Activated B cell treated with CpG ODN at 0.5 μM for 24 hours (primary cell): ENCODE data around the gene NLRC5. TPM values are rescaled to one million over a fixed set of nuclear protein-coding genes. Genes with fewer than 3 reads are reported as not detected.

ENCODE experiments used
- ATAC-seq: fragments of 200-7000 bp; cut with Tn5 transposase; one replicate; pipeline ENCODE4 v1.10.0; 2021; ENCODE audit warnings: low read depth, mild to moderate bottlenecking, moderate library complexity
- CTCF ChIA-PET: fragments of 350-600 bp; sonication (Branson Sonifier 250); formaldehyde crosslinking; loops from one replicate; lab custom pipeline; 2021; ENCODE audit warnings: antibody characterized with exemption; lab: Charles Lee
- POLR2A ChIA-PET: fragments of 350-600 bp; sonication (Branson Sonifier 250); formaldehyde crosslinking; loops from one replicate; lab custom pipeline; 2021; ENCODE audit warnings: antibody characterized with exemption; lab: Charles Lee
- DNase-seq: peaks from one replicate; pipeline ENCODE4 v3.0.0; 2022
- H3K27ac Mint-ChIP-seq: one replicate; pipeline ENCODE4 v1.8.0; 2020; ENCODE audit warnings: mixed read lengths
- H3K27me3 Mint-ChIP-seq: one replicate; pipeline ENCODE4 v1.8.0; 2021; ENCODE audit warnings: mixed read lengths
- H3K36me3 Mint-ChIP-seq: one replicate; pipeline ENCODE4 v1.8.0; 2021; ENCODE audit warnings: low read depth, mixed read lengths
- H3K4me1 Mint-ChIP-seq: one replicate; pipeline ENCODE4 v1.8.0; 2021; ENCODE audit warnings: mixed read lengths
- H3K4me3 Mint-ChIP-seq: one replicate; pipeline ENCODE4 v1.8.0; 2020; ENCODE audit warnings: mild to moderate bottlenecking, mixed read lengths
- H3K9me3 Mint-ChIP-seq: one replicate; pipeline ENCODE4 v1.8.0; 2020; ENCODE audit warnings: mixed read lengths
- CTCF ChIP-seq: fragments of 200-600 bp; IDR thresholded peaks from one replicate; pipeline ENCODE4 v1.8.0; 2022; ENCODE audit warnings: antibody characterized with exemption, mild to moderate bottlenecking
- intact Hi-C: fragments of 100-400 bp; cut with micrococcal nuclease; formaldehyde crosslinking; loops from one replicate; pipeline ENCODE4 v1.15.1; 2024
- total RNA-seq: library from RNA; stranded (reverse); gene quantifications from 2 replicates; pipeline ENCODE4 v1.2.3, GENCODE V29; 2022

The NLRC5 gene
- total RNA-seq, 1 donor from 2014 or later, result 372 TPM

GRCh38 chr16:57132470-57132869 is 143.1 kb downstream of the NLRC5 start:
- H3K36me3 Mint-ChIP-seq, result no peaks in the 10 kb centered on the region
- intact Hi-C loops, result no loop called here
- POLR2A ChIA-PET, result no interaction called here
- TF ChIP-seq CTCF, result no peak
- no peak overlapping the region for H3K27ac Mint-ChIP-seq
- no peak for ATAC-seq
- CTCF ChIA-PET, result no interaction called here
- no peaks in the 10 kb centered on the region for H3K27me3 Mint-ChIP-seq
- DNase-seq, result no peak
- H3K4me1 Mint-ChIP-seq, result peaks cover 45% of the 10 kb centered on the region
- no peaks in the 10 kb centered on the region for H3K9me3 Mint-ChIP-seq
- no peak overlapping the region for H3K4me3 Mint-ChIP-seq

- no peaks in the 10 kb centered on the region for H3K9me3 Mint-ChIP-seq
- no peaks in the 10 kb centered on the region for H3K36me3 Mint-ChIP-seq
- ChIA-PET CTCF (no interaction called here), POLR2A (no interaction called here)
- no peak overlapping the region for H3K4me3 Mint-ChIP-seq
- TF ChIP-seq CTCF, result no peak
- peaks cover 45% of the 10 kb centered on the region for H3K4me1 Mint-ChIP-seq
- no peak overlapping the region for H3K27ac Mint-ChIP-seq
- no peak for DNase-seq
- no peaks in the 10 kb centered on the region for H3K27me3 Mint-ChIP-seq
- ATAC-seq, result no peak
- intact Hi-C loops, result no loop called here
Measured at GRCh38 chr16:57133031-57133430, 143.7 kb downstream of the NLRC5 start.

Other genes starting within 250 kb of the NLRC5 start
- 3.8 and 5.0 TPM in 2 replicates for gene SLC12A3, start 124.3 kb upstream of the NLRC5 start, total RNA-seq
- 766 and 820 TPM in 2 replicates for gene HERPUD1, start 57.4 kb upstream of the NLRC5 start, total RNA-seq
- 1.0 and 1.4 TPM in 2 replicates for gene CETP, start 27.6 kb upstream of the NLRC5 start, total RNA-seq
- 7.4 and 8.3 TPM in 2 replicates for gene CPNE2, start 103.0 kb downstream of the NLRC5 start, total RNA-seq
- gene PSME3IP1, start 196.5 kb downstream of the NLRC5 start, total RNA-seq, result 131 and 147 TPM in 2 replicates
- 32.6 and 39.9 TPM in 2 replicates for gene RSPRY1, start 196.8 kb downstream of the NLRC5 start, total RNA-seq